IPS-15b (cell line): ENCODE measurements around the gene TBX2.
"Not testable (repeated sequence)": the region's sequence is repeated elsewhere in the genome, so short reads cannot be mapped to it uniquely, and the experiment has no call there.

ENCODE experiments used
- H3K27me3 ChIP-seq: one replicate; pipeline ENCODE4 v1.6.1; 2013; ENCODE audit warnings: low read length; ENCODE audit not compliant: control insufficient read depth, insufficient read depth
- H3K36me3 ChIP-seq: one replicate; pipeline ENCODE4 v1.6.1; 2013; ENCODE audit warnings: low read length; ENCODE audit not compliant: control insufficient read depth, insufficient read depth
- H3K4me1 ChIP-seq: one replicate; pipeline ENCODE4 v1.6.1; 2013; ENCODE audit warnings: mild to moderate bottlenecking, low read length; ENCODE audit not compliant: control insufficient read depth, insufficient read depth
- H3K4me3 ChIP-seq: one replicate; pipeline ENCODE4 v1.5.1; 2013; ENCODE audit warnings: low read depth, low read length
- H3K9ac ChIP-seq: one replicate; pipeline ENCODE4 v1.6.1; 2013; ENCODE audit warnings: low read depth, mild to moderate bottlenecking, low read length
- H3K9me3 ChIP-seq: one replicate; pipeline ENCODE4 v1.6.1; 2013; ENCODE audit warnings: mild to moderate bottlenecking, low read length; ENCODE audit not compliant: control insufficient read depth, insufficient read depth

TBX2 gene

GRCh38 chr17:61399131-61400065, at the start of gene TBX2:
Gene TBX2 (plus strand): TSS chr17:61399843. CDS start chr17:61400177, 334 bp downstream.
- peaks cover 89% of the 10 kb centered on the region for H3K27me3 ChIP-seq
- no peaks in the 10 kb centered on the region for H3K36me3 ChIP-seq
- H3K4me1 ChIP-seq, result no peaks in the 10 kb centered on the region
- H3K4me3 ChIP-seq, result peak within 1 kb of the TSS; percentile 37
- H3K9ac ChIP-seq, result no peak within 1 kb of the TSS
- H3K9me3 ChIP-seq, result no peaks in the 10 kb centered on the region

- Histone ChIP-seq H3K4me1 (peaks cover 7% of the 10 kb centered on the region), H3K27me3 (no peaks in the 10 kb centered on the region), H3K36me3 (no peaks in the 10 kb centered on the region), H3K4me3 (no peak overlapping the region), H3K9me3 (no peaks in the 10 kb centered on the region), H3K9ac (no peak overlapping the region)
Observed at GRCh38 chr17:61351745-61352407, 47.8 kb upstream of the TBX2 start.

DNA sequence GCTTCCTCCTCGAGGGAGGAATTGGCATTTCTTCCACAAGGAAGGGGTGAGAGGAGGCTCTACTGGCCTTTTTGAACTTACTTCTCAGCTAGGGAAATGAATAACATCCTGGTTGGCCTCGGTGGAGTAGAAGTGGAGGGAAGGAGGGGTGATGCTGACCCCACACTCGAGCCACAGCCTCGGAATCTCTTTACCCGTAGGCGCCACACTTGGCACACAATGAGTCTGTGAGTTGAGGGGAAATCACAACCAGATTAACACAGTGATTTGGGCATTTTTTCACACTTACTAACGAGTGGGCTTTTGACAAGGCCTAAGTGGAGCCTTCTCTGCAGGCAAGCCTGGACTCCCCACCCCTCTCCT, 47.3 kb upstream of the TBX2 start:
- no peak overlapping the region for H3K9ac ChIP-seq
- no peak overlapping the region for H3K4me3 ChIP-seq
- H3K9me3 ChIP-seq, result no peaks in the 10 kb centered on the region
- H3K36me3 ChIP-seq, result no peaks in the 10 kb centered on the region
- peaks cover 7% of the 10 kb centered on the region for H3K4me1 ChIP-seq
- H3K27me3 ChIP-seq, result no peaks in the 10 kb centered on the region

DNA sequence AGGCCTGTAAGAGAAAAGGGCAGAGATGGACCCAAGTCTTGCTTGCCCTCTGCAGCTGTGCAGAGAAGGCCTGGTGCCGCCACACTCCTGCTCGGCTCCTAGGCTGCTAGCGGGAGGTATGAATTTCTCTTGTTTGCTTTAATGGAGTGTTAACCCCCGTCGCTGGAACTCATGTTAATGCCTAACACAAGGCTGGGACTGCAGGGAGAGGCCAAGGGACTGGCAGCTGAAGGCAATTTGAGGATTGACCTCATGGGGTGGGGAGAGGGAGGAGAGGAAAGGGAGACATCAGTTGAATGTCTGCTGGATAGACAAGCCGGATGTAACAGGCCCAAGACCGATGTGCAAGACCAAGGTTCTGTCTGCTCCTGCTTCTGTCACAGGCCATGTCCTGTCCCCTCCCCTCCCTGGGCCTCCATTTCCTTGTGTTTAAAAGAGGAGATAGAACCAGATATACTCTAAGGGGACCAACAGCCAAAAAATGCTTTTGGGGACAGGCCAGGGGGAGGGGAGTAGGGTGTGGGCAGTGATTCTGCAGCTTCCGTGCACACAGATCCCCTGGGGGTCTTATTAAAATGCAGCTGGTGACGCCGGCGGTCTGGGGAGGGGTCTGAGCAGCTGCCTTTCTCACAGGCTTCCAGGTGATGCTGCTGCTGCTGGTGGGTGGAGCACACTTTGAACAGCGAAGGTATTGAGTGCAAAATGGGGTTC, 46.7 kb upstream of the TBX2 start:
- H3K4me1 ChIP-seq, result peaks cover 7% of the 10 kb centered on the region
- H3K4me3 ChIP-seq, result no peak overlapping the region
- no peaks in the 10 kb centered on the region for H3K36me3 ChIP-seq
- no peaks in the 10 kb centered on the region for H3K9me3 ChIP-seq
- no peaks in the 10 kb centered on the region for H3K27me3 ChIP-seq
- H3K9ac ChIP-seq, result peak overlapping the region; percentile 4

- Histone ChIP-seq H3K36me3 (no peaks in the 10 kb centered on the region), H3K27me3 (no peaks in the 10 kb centered on the region), H3K4me1 (peaks cover 7% of the 10 kb centered on the region), H3K4me3 (no peak overlapping the region), H3K9me3 (no peaks in the 10 kb centered on the region), H3K9ac (no peak overlapping the region)
Observed at GRCh38 chr17:61353615-61354014, 46.0 kb upstream of the TBX2 start.

GRCh38 chr17:61354895-61355874, 44.5 kb upstream of the TBX2 start:
- no peaks in the 10 kb centered on the region for H3K36me3 ChIP-seq
- peaks cover 7% of the 10 kb centered on the region for H3K4me1 ChIP-seq
- H3K9ac ChIP-seq, result no peak overlapping the region
- no peak overlapping the region for H3K4me3 ChIP-seq
- H3K9me3 ChIP-seq, result no peaks in the 10 kb centered on the region
- H3K27me3 ChIP-seq, result no peaks in the 10 kb centered on the region

GRCh38 chr17:61357061-61357460, 42.6 kb upstream of the TBX2 start:
- H3K27me3 ChIP-seq, H3K9ac ChIP-seq, H3K4me3 ChIP-seq, H3K4me1 ChIP-seq, H3K36me3 ChIP-seq, H3K9me3 ChIP-seq: not testable (repeated sequence)

- H3K9ac ChIP-seq, H3K36me3 ChIP-seq, H3K27me3 ChIP-seq, H3K9me3 ChIP-seq, H3K4me1 ChIP-seq, H3K4me3 ChIP-seq: not testable (repeated sequence)
Observed at GRCh38 chr17:61359513-61359912, 40.1 kb upstream of the TBX2 start.

- H3K36me3 ChIP-seq, result no peaks in the 10 kb centered on the region
- no peaks in the 10 kb centered on the region for H3K9me3 ChIP-seq
- H3K4me1 ChIP-seq, result no peaks in the 10 kb centered on the region
Observed at GRCh38 chr17:61360318-61360943, 39.2 kb upstream of the TBX2 start.

GRCh38 chr17:61361084-61361483, 38.6 kb upstream of the TBX2 start:
- Histone ChIP-seq H3K4me3 (no peak overlapping the region), H3K9me3 (no peaks in the 10 kb centered on the region), H3K9ac (no peak overlapping the region), H3K36me3 (no peaks in the 10 kb centered on the region), H3K4me1 (no peaks in the 10 kb centered on the region), H3K27me3 (no peaks in the 10 kb centered on the region)

More at GRCh38 chr17:61360318-61360943, 39.2 kb upstream of the TBX2 start:
- Histone ChIP-seq H3K9ac (no peak overlapping the region), H3K27me3 (no peaks in the 10 kb centered on the region), H3K4me3 (no peak overlapping the region)
